ENCODE results near the gene BCL2L1.
A peak's percentile ranks its signal among the peaks of the same experiment; 100 is the strongest.

Gene BCL2L1

GRCh38 chr20:31723319-31724078 is 831 bp upstream of the BCL2L1 start:
- peak; percentile 98 for DNase-seq (ENCODE audit: low spot score)

DNA sequence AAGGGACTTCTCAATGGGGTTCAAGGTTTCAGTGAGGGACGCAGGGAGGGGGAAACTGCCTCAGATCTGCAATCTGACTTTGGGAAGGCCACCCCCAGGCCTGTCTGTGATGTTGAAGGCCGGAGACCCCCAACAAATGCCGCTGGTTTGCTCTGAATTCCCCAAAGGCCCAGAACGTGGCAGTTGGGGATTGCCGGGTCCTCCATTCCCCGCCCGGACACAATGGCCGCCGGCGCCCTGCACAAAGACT is 326 bp upstream of the BCL2L1 start:
- DNase-seq (ENCODE audit: low spot score), result no peak

DNA sequence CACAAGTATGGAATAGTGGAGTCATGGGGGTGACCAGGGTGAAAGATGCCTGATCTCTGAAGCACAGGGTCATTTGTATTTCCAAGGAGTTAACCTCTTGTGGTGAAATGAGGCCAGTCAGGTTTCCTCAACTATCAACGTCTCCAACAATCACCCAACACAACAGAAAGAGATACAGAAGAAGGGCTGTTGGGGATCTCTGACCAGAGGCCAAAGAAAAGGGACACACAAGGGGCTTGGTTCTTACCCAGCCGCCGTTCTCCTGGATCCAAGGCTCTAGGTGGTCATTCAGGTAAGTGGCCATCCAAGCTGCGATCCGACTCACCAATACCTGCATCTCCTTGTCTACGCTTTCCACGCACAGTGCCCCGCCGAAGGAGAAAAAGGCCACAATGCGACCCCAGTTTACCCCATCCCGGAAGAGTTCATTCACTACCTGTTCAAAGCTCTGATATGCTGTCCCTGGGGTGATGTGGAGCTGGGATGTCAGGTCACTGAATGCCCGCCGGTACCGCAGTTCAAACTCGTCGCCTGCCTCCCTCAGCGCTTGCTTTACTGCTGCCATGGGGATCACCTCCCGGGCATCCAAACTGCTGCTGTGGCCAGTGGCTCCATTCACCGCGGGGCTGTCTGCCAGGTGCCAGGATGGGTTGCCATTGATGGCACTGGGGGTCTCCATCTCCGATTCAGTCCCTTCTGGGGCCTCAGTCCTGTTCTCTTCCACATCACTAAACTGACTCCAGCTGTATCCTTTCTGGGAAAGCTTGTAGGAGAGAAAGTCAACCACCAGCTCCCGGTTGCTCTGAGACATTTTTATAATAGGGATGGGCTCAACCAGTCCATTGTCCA is 1.0 kb downstream of the BCL2L1 start:
- DNase-seq (ENCODE audit: low spot score), result peak; percentile 60

DNA sequence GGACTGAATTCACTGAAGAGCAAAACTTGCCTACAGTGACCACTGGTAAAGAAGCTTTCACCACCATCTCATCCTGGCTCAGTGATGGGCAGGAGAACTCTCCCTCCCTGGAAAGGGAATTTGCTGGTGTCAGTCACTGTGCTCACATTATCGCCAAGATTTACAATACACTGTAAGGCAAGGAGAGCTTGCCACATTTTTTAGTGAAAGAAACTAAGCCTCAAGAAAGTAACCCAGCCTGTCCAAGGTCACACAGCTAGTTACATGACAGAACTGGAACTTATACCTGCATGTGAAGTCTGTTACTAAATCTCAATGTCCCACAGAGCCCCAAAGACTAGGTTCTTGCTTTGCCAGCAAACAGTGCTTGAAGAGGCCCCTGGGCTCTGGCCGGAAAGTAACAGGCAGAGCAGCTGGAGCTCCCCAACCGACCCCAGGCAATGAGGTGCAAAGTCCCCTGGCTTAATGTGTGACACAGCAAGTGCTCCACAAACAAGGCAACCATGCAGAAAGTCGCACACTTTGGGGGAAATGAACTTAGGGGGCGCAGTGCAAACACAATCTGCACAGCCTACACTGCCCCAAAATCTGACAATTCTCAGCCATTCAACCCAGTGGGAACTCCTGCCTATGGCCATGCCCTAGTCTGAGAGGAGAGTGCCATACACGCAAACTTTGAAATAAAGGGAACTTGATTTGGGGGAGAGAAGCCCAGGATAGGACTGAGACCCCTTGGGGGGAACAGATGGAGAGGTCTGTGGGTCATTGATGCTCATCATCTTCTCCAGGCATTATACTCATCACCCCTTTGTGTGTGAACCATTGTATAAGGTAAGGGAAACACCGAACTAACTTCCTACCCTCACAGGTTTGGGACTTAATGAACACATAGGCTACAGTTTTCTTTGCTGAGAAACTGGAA is 1.9 kb downstream of the BCL2L1 start:
- peak; percentile 74 for DNase-seq (ENCODE audit: low spot score)

GRCh38 chr20:31719644-31720485 is 2.8 kb downstream of the BCL2L1 start:
- DNase-seq (ENCODE audit: low spot score), result peak; percentile 77

DNA sequence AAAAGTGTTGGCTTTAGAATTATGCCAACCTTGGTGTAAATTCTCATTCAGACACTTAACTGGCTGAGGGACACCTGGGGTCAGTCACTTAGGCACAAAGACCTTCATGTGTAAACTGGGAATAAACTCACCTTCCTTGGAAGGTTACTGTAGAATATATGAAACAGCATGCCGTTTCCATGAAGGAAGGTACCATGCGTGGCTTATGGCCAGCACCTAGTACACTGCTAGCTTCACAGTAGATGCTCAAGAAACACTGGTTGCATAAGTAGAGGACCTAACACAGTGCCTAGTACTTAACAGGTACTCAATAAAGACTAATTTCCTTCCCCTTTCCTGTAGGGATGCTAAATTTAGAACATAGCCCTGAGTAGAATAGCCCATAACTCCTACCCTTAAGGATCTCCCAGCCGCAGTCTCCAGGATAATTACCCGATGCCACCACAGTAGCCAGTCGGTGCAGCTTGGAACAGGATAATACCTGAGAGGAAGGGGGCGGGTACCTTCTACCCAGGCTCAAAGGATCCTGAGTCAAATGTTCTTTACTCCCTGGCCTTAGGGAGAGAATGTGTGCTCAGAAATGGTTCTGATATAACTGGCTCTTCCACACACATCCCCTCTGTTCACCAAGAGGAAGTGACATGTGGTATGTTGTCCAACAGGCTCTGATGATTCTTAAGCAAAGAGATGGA is 3.6 kb downstream of the BCL2L1 start:
- no peak for DNase-seq (ENCODE audit: low spot score)

- DNase-seq (ENCODE audit: low spot score), result no peak
These were observed 5.0 kb downstream of the BCL2L1 start for GRCh38 chr20:31717478-31718201.

- no peak for DNase-seq (ENCODE audit: low spot score)
These were observed 5.7 kb downstream of the BCL2L1 start for GRCh38 chr20:31716818-31717477.

DNA sequence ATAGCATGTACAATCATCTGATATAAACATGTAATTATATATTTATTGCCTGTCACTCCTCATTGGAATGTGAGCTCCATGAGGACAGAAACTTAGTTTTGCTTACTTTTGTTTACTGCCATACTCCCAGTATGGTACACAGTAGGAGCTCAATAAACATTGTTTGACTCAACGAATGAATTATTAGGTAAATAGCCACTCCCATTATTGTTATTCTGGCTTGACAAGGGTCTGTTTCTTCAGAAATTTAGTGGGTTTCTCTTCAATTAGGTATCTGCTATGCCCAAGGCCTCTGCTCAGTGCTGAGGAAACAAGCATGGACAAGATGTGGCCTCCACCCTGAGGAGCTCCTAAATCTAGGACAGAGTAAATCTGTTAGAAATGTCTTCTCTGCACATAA is 6.3 kb downstream of the BCL2L1 start:
- DNase-seq (ENCODE audit: low spot score), result no peak

- no peak for DNase-seq (ENCODE audit: low spot score)
These were observed 6.9 kb downstream of the BCL2L1 start for GRCh38 chr20:31715766-31716165.

GRCh38 chr20:31713312-31714273 is 9.1 kb downstream of the BCL2L1 start:
- DNase-seq (ENCODE audit: low spot score), result peak; percentile 98

- DNase-seq (ENCODE audit: low spot score), result no peak
These were observed 9.9 kb downstream of the BCL2L1 start for GRCh38 chr20:31712564-31713311.

DNA sequence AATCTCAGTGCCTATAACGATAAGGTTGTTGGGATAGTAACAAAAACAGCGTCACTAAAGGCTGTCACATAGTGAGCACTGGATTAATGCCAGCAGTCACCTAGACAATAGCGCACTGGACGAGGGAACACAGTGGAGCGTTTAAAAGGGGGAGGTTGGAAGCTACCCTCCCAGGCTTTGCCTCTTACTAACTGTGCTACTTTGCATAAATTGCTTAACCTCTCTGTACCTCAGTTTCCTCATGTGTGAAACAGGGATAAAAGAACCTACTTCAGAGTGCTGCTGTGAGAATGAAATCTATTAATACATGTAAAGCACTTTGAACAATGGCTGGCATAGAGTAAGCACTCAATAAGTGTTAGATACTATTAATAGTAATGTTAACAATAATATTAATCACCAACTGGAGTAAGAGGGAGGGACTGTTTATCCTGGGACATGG is 10.5 kb downstream of the BCL2L1 start:
- DNase-seq (ENCODE audit: low spot score), result no peak

DNA sequence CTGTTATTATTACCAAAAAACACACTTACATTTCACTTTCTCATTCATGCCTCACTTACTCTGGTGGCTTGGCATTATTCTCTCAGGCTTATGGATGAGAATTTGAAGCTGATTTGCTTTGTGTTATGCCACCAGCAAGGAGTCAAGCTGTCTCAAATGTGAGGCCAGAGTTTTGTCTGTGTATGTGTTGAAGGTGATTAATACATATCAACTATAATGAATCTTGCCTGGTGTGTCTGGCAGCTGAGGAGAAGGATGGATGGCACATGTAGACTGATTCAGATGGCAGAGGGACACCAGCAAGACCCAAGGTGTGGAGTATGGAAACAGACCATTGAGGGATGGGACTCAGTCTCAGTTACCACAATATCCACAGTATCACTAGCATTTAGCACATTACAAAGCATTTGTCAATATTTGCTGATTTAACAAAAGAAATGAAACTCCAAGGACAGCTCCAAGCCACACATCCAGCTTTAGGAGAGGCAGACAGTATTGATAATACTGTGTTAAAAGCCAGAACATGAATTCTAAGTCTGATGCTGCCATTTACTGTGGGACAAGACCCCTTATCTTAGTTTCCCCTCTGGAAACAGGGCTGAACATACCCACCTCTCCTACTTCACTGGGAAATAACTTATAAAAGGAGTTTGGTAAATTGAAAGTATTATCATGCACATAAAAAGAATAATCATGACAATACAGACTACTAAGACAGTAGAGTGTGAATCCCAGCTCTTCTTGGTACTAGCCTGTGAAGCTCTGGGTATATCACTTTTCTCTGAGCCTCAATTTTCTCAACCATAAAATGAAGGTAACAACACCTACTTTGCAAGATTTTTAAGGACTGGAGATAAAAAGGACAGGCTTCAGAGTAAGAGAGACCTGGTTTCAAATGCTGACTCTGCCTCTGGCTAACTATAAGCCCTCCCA is 11.2 kb downstream of the BCL2L1 start:
- DNase-seq (ENCODE audit: low spot score), result no peak

GRCh38 chr20:31710423-31711108 is 12.1 kb downstream of the BCL2L1 start:
- DNase-seq (ENCODE audit: low spot score), result no peak

GRCh38 chr20:31709939-31710338 is 12.7 kb downstream of the BCL2L1 start:
- no peak for DNase-seq (ENCODE audit: low spot score)

Data from RKO (cell line).